IMR-90 (cell line): Measurements from ENCODE around the gene MECP2. TPM values are rescaled to one million over a fixed set of nuclear protein-coding genes. Genes with fewer than 3 reads are reported as not detected.

Experiments
- ATAC-seq: fragments of 200-7000 bp; cut with Tn5 transposase; 2 replicates; pipeline ENCODE4 v1.9.1; 2020; ENCODE audit warnings: low read depth, mild to moderate bottlenecking, moderate library complexity
- BruUV-seq: library from RNA; stranded (reverse); fragments of 400-500 nt; replicated peaks from 2 replicates; lab custom pipeline; 2021; lab: Mats Ljungman, UMichigan
- CTCF ChIA-PET: fragments of 300-600 bp; formaldehyde crosslinking; extraction: SDS; loops from one replicate; lab custom pipeline; 2021; ENCODE audit warnings: antibody characterized with exemption; lab: Yijun Ruan, JAX
- POLR2A ChIA-PET: fragments of 300-600 bp; sonication (Branson Sonifier 250); formaldehyde crosslinking; loops from one replicate; lab custom pipeline; 2022; ENCODE audit warnings: antibody characterized with exemption; ENCODE audit not compliant: unreplicated experiment; lab: Charles Lee
- DNase-seq: peaks from one replicate; pipeline ENCODE4 v3.0.0; 2013
- H2AFZ ChIP-seq: replicated peaks from 2 replicates; pipeline ENCODE3; 2013; ENCODE audit warnings: low read length, mild to moderate bottlenecking; ENCODE audit not compliant: poor library complexity
- H2AK5ac ChIP-seq: 2 replicates; pipeline ENCODE4 v1.6.1; 2013; ENCODE audit warnings: low read depth, low read length, inconsistent platforms
- H2AK9ac ChIP-seq: replicated peaks from 2 replicates; pipeline ENCODE3; 2013; ENCODE audit warnings: mild to moderate bottlenecking, low read depth, low read length, moderate library complexity; ENCODE audit not compliant: poor library complexity
- H2BK120ac ChIP-seq: 2 replicates; pipeline ENCODE4 v1.6.1; 2013; ENCODE audit warnings: low read depth, low read length, inconsistent platforms
- H2BK15ac ChIP-seq: 3 replicates; pipeline ENCODE4 v1.6.1; 2013; ENCODE audit warnings: low read depth, low read length, inconsistent platforms
- H2BK20ac ChIP-seq: 2 replicates; pipeline ENCODE4 v1.6.1; 2013; ENCODE audit warnings: low read depth, mild to moderate bottlenecking, inconsistent platforms, low read length, moderate library complexity
- H2BK5ac ChIP-seq: 2 replicates; pipeline ENCODE4 v1.6.1; 2013; ENCODE audit warnings: mild to moderate bottlenecking, low read depth, low read length, inconsistent platforms; ENCODE audit not compliant: poor library complexity, severe bottlenecking
- H3K14ac ChIP-seq: replicated peaks from 2 replicates; pipeline ENCODE4 v1.6.1; 2013; ENCODE audit warnings: low read depth, low read length, inconsistent platforms
- H3K18ac ChIP-seq: 2 replicates; pipeline ENCODE4 v1.6.1; 2013; ENCODE audit warnings: low read depth, low read length, control low read depth
- H3K23ac ChIP-seq: 2 replicates; pipeline ENCODE4 v1.6.1; 2013; ENCODE audit warnings: low read depth, low read length, inconsistent platforms
- H3K27ac ChIP-seq: 2 replicates; pipeline ENCODE4 v1.5.1; 2013; ENCODE audit warnings: mild to moderate bottlenecking, control low read depth, low read length; ENCODE audit not compliant: insufficient read depth
- H3K27me3 ChIP-seq: 2 replicates; pipeline ENCODE4 v1.6.1; 2013; ENCODE audit warnings: low read length; ENCODE audit not compliant: control insufficient read depth, insufficient read depth
- H3K36me3 ChIP-seq: 2 replicates; pipeline ENCODE4 v1.6.1; 2013; ENCODE audit warnings: low read length, mixed read lengths; ENCODE audit not compliant: control insufficient read depth, insufficient read depth
- H3K4ac ChIP-seq: 2 replicates; pipeline ENCODE4 v1.6.1; 2013; ENCODE audit warnings: low read depth, low read length, inconsistent platforms
- H3K4me1 ChIP-seq: 2 replicates; pipeline ENCODE4 v1.6.1; 2013; ENCODE audit warnings: low read length, mixed read lengths; ENCODE audit not compliant: control insufficient read depth, insufficient read depth
- H3K4me2 ChIP-seq: 2 replicates; pipeline ENCODE4 v1.6.1; 2013; ENCODE audit warnings: low read depth, mild to moderate bottlenecking, control low read depth, low read length, moderate library complexity
- H3K4me3 ChIP-seq: 2 replicates; pipeline ENCODE4 v1.5.1; 2013; ENCODE audit warnings: low read depth, mild to moderate bottlenecking, control low read depth, low read length, moderate library complexity; ENCODE audit not compliant: insufficient read depth
- H3K56ac ChIP-seq: 2 replicates; pipeline ENCODE4 v1.6.1; 2013; ENCODE audit warnings: low read length, inconsistent platforms; ENCODE audit not compliant: insufficient read depth; ENCODE audit errors: extremely low read depth
- H3K79me1 ChIP-seq, 2 experiments: 2 replicates each; pipeline ENCODE4 v1.6.1; 2013; ENCODE audit warnings: low read length in 2 of 2, inconsistent platforms in 1 of 2, low read depth in 1 of 2
- H3K9ac ChIP-seq: 2 replicates; pipeline ENCODE4 v1.6.1; 2013; ENCODE audit warnings: low read depth, low read length, control low read depth
- H3K9me1 ChIP-seq: 2 replicates; pipeline ENCODE4 v1.6.1; 2013; ENCODE audit warnings: low read length, inconsistent platforms; ENCODE audit not compliant: insufficient read depth
- H3K9me3 ChIP-seq: 2 replicates; pipeline ENCODE4 v1.6.1; 2013; ENCODE audit warnings: low read length; ENCODE audit not compliant: control insufficient read depth, insufficient read depth
- H4K20me1 ChIP-seq: 2 replicates; pipeline ENCODE4 v1.6.1; 2013; ENCODE audit warnings: low read length, inconsistent platforms; ENCODE audit not compliant: insufficient read depth
- H4K5ac ChIP-seq: 2 replicates; pipeline ENCODE4 v1.6.1; 2013; ENCODE audit warnings: mild to moderate bottlenecking, low read depth, low read length, control low read depth
- H4K8ac ChIP-seq, 2 experiments: 2 replicates each; pipeline ENCODE4 v1.6.1; 2013; ENCODE audit warnings: low read depth in 2 of 2, low read length in 2 of 2, control low read depth in 1 of 2, inconsistent platforms in 1 of 2
- H4K91ac ChIP-seq: 2 replicates; pipeline ENCODE4 v1.6.1; 2013; ENCODE audit warnings: low read depth, low read length, inconsistent platforms; ENCODE audit not compliant: insufficient read depth
- NFE2L2 ChIP-seq: fragments of 150-350 bp; IDR thresholded peaks from 2 replicates; pipeline ENCODE4 v1.6.1; 2016; ENCODE audit warnings: low read depth, mild to moderate bottlenecking, low read length
- RFX5 ChIP-seq: IDR thresholded peaks from 2 replicates; pipeline ENCODE4 v1.8.0; 2012; ENCODE audit warnings: low read depth, mild to moderate bottlenecking, low read length, moderate library complexity
- SMC3 ChIP-seq: fragments of 150-350 bp; IDR thresholded peaks from 2 replicates; pipeline ENCODE4 v1.6.1; 2016; ENCODE audit warnings: low read depth, mild to moderate bottlenecking, antibody characterized with exemption, low read length, moderate library complexity
- USF2 ChIP-seq: fragments of 150-350 bp; IDR thresholded peaks from 2 replicates; pipeline ENCODE4 v1.6.1; 2017; ENCODE audit warnings: mild to moderate bottlenecking, antibody characterized with exemption, low read length, low read depth
- WGBS, 2 experiments: methylation state at CpG; one replicate each; pipeline versions ENCODE4 v1.1.5 to v1.1.7; 2013; ENCODE audit warnings: missing lambda C conversion rate in 2 of 2; ENCODE audit not compliant: insufficient read length in 1 of 2; ENCODE audit errors: extremely low coverage in 2 of 2; 5-methylcytosine and 5-hydroxymethylcytosine counted together
- dilution Hi-C: fragments of 300-500 bp; cut with HindIII; formaldehyde crosslinking; loops from one replicate; pipeline ENCODE4 v1.14.3; 2018; ENCODE audit warnings: low sequenced_read_pairs; ENCODE audit not compliant: unreplicated experiment
- in situ Hi-C: fragments of 300-500 bp; cut with MboI; formaldehyde crosslinking; loops from 3 replicates; pipeline ENCODE4 v1.14.3; 2019; ENCODE audit warnings: low sequenced_read_pairs, inconsistent platforms, mixed read lengths
- intact Hi-C: fragments of 100-400 bp; cut with micrococcal nuclease; formaldehyde crosslinking; loops from 2 replicates; pipeline ENCODE4 v1.10.0; 2022
- polyA plus RNA-seq, 3 experiments: library from polyadenylated mRNA; depleted of rRNA; stranded (reverse); fragments of >200 nt; gene quantifications; 2 replicates each; pipeline ENCODE4 v1.2.3, GENCODE V29; 2012; ENCODE audit warnings: low replicate concordance in 1 of 3
- total RNA-seq: library from RNA; depleted of rRNA; stranded (reverse); fragments of >200 nt; gene quantifications from 2 replicates; pipeline ENCODE4 v1.2.3, GENCODE V29; 2012
- TF ChIP-seq, protein P1 (sequence below): fragments of 150-350 bp; IDR thresholded peaks from 2 replicates; pipeline ENCODE4 v1.6.1; 2016; ENCODE audit warnings: low read depth, mild to moderate bottlenecking, low read length, moderate library complexity, borderline replicate concordance

Gene MECP2
- total and polyA plus RNA-seq, 2 of the 4 experiments (the other 2 are of a cell fraction), result 8.4 to 10.1 TPM

GRCh38 chrX:154023276-154024000 is 74.1 kb downstream of the MECP2 start:
- ChIA-PET POLR2A (no interaction called here), CTCF (no interaction called here)
- Histone ChIP-seq H2AFZ (no peak overlapping the region), H3K9ac (no peak overlapping the region), H3K18ac (no peak overlapping the region), H2BK20ac (no peak overlapping the region), H4K20me1 (no peaks in the 10 kb centered on the region), H2BK5ac (peak overlapping the region; percentile 3), H3K79me1 (peaks cover 2 to 17% of the 10 kb centered on the region in 2 experiments; a peak in 2 of 4 replicates), H3K36me3 (peaks cover 6% of the 10 kb centered on the region), H3K4me2 (no peak overlapping the region; the same call in 1 of the 2 replicates), H3K4me1 (peaks cover 24% of the 10 kb centered on the region), H3K4ac (no peak overlapping the region), H2BK120ac (no peak overlapping the region), H2AK9ac (no peak overlapping the region), H3K23ac (no peak overlapping the region), H3K9me3 (no peaks in the 10 kb centered on the region), H2AK5ac (peak overlapping the region; percentile 13; the same call in 1 of the 2 replicates), H3K4me3 (no peak overlapping the region), H3K27me3 (no peaks in the 10 kb centered on the region; the same call in 1 of the 2 replicates), H3K14ac (no peak overlapping the region), H3K56ac (no peak overlapping the region), H3K27ac (peak overlapping the region; percentile 34; the same call in 1 of the 2 replicates), H4K91ac (no peak overlapping the region), H4K8ac (no peak overlapping the region; a peak in 1 of 4 replicates), H3K9me1 (no peaks in the 10 kb centered on the region), H2BK15ac (no peak overlapping the region), H4K5ac (no peak overlapping the region)
- dilution Hi-C loops, result no loop called here
- in situ Hi-C loops, result no loop called here
- no TSS peak for BruUV-seq
- 53% methylated on average over 4 of the region's 27 CpGs; no CpG with 5 or more reads in 1 of the 2 experiments for WGBS, 2 experiments
- ATAC-seq (no peak), DNase-seq (no peak)
- no peak for TF ChIP-seq NFE2L2
- TF ChIP-seq USF2, result no peak
- no peak for TF ChIP-seq SMC3
- TF ChIP-seq, protein P1, sequence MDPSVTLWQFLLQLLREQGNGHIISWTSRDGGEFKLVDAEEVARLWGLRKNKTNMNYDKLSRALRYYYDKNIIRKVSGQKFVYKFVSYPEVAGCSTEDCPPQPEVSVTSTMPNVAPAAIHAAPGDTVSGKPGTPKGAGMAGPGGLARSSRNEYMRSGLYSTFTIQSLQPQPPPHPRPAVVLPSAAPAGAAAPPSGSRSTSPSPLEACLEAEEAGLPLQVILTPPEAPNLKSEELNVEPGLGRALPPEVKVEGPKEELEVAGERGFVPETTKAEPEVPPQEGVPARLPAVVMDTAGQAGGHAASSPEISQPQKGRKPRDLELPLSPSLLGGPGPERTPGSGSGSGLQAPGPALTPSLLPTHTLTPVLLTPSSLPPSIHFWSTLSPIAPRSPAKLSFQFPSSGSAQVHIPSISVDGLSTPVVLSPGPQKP, result no peak
- TF ChIP-seq RFX5, result no peak
- intact Hi-C loops, result no loop called here
